ENCODE data around the gene SCRN1.

SCRN1 gene

DNA sequence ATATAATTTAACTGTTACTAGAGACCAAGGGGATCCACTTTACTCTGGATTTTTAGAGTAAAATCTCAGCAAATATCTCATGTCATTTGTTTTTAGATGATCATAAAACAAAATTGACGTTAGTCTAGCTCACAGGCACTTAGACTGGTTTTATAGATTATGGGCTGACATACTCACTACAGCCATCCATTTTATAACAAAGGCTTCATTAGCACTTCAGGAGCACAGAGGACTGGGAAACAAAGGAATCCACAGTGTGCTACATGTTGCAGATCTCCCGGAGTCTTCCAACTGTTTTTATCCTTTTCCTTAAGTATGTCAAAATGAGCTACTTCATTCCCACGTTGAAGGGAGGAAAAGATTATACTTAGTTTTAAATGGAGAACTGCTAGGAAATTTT is 15.9 kb upstream of the SCRN1 start:
- TF ChIP-seq, protein P1, sequence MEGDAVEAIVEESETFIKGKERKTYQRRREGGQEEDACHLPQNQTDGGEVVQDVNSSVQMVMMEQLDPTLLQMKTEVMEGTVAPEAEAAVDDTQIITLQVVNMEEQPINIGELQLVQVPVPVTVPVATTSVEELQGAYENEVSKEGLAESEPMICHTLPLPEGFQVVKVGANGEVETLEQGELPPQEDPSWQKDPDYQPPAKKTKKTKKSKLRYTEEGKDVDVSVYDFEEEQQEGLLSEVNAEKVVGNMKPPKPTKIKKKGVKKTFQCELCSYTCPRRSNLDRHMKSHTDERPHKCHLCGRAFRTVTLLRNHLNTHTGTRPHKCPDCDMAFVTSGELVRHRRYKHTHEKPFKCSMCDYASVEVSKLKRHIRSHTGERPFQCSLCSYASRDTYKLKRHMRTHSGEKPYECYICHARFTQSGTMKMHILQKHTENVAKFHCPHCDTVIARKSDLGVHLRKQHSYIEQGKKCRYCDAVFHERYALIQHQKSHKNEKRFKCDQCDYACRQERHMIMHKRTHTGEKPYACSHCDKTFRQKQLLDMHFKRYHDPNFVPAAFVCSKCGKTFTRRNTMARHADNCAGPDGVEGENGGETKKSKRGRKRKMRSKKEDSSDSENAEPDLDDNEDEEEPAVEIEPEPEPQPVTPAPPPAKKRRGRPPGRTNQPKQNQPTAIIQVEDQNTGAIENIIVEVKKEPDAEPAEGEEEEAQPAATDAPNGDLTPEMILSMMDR (IDR thresholded peaks at IDR 0.05) = no peak
- DNase-seq (ENCODE audit: low spot score) = no peak
- Histone ChIP-seq H3K4me3 (no peak overlapping the region), H3K27ac (no peak overlapping the region)

- TF ChIP-seq, protein P1 (IDR thresholded peaks at IDR 0.05) = no peak
- Histone ChIP-seq H3K4me3 (no peak overlapping the region), H3K27ac (no peak overlapping the region)
- DNase-seq (ENCODE audit: low spot score) = no peak
These were observed 13.5 kb upstream of the SCRN1 start for GRCh38 chr7:30003098-30003497.

DNA sequence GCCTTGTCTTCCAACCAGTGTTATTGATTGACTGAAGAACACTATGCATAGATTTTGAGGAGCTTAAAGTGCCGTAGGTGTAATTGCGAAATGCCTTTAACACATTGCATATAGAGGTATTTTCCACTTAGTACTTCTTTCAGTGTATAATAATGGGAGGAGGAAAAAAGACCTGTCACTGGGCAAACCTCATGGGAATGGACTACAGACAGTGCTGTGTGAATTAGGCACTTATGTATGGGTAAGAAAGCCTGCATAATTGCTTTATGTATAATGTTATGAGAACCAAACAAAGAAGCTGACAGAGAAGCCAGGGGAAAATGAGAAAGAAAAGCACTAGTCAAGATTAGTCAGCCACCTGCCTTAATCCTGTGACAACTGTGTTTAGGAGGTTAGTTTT is 12.4 kb upstream of the SCRN1 start:
- Histone ChIP-seq H3K27ac (no peak overlapping the region), H3K4me3 (no peak overlapping the region)
- TF ChIP-seq, protein P1 (IDR thresholded peaks at IDR 0.05) = no peak
- no peak for DNase-seq (ENCODE audit: low spot score)

DNA sequence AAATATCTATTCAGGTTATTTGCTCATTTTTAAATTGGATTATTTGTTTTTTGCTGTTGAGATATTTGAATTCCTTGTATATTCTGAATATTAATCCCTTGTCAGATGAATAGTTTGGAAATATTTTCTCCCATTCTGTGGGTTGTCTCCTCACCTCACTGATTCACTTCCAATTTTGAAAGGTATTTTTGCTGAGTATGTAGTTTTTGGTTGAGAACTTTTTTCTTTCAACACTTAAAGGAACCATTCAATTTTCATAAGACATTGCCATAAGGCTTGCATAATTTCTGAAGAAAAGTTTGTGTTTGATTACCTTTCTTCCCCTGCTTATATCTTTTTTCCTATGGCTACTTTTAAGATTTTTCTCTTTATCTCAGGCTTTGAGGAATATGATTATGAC is 8.9 kb upstream of the SCRN1 start:
- TF ChIP-seq, protein P1 (IDR thresholded peaks at IDR 0.05) = no peak
- Histone ChIP-seq H3K27ac (no peak overlapping the region), H3K4me3 (no peak overlapping the region)
- no peak for DNase-seq (ENCODE audit: low spot score)

- TF ChIP-seq, protein P1 (IDR thresholded peaks at IDR 0.05) = no peak
- Histone ChIP-seq H3K27ac (no peak overlapping the region), H3K4me3 (no peak overlapping the region)
- no peak for DNase-seq (ENCODE audit: low spot score)
These were observed 6.7 kb upstream of the SCRN1 start for GRCh38 chr7:29996321-29996720.

DNA sequence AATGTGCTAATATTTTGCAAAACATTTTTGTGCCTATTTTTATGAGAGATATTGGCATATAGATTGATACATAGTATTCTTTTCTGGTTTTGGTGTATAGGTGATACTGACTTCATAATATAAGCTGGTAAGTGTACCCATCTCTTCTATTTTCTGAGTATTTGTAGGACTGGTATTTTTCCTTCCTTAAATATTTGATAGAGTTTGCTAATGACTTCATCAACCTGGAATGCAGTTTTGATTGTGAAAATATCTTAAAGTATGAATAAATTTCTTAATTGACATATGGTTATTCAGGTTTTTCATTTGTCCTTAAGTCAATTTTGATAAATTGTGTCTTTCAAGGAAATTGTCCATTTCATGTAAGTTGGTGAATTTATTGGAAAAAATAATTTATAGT is 6.1 kb upstream of the SCRN1 start:
- TF ChIP-seq, protein P1 (IDR thresholded peaks at IDR 0.05) = no peak
- no peak for DNase-seq (ENCODE audit: low spot score)
- H3K27ac ChIP-seq = no peak overlapping the region
- no peak overlapping the region for H3K4me3 ChIP-seq

DNA sequence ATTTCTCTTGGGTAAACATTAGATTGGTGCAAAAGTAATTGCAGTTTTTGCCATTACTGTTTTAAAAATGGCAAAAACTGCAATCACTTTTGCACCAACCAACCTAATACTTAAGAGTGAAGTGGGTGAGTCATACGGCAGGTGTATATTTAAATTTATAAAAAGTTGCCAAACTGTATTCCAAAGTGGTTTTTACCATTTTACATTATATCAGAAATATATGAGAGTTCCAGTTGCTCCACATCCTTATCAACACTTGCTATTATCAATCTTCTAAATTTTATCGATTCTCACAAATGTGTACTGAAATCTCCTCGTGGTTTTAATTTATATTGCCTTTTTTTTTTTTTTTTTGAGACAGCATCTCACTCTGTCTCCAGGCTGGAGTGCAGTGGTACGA is 3.5 kb upstream of the SCRN1 start:
- no peak for DNase-seq (ENCODE audit: low spot score)
- Histone ChIP-seq H3K27ac (no peak overlapping the region), H3K4me3 (no peak overlapping the region)
- TF ChIP-seq, protein P1 (IDR thresholded peaks at IDR 0.05) = no peak
